ENCODE results near the gene MYBPC2. TPM values are rescaled to one million over a fixed set of nuclear protein-coding genes. Genes with fewer than 3 reads are reported as not detected.

The MYBPC2 gene
- total and polyA plus RNA-seq, 4 experiments from 2014 or later, result 0.10 TPM; not detected in 3

DNA sequence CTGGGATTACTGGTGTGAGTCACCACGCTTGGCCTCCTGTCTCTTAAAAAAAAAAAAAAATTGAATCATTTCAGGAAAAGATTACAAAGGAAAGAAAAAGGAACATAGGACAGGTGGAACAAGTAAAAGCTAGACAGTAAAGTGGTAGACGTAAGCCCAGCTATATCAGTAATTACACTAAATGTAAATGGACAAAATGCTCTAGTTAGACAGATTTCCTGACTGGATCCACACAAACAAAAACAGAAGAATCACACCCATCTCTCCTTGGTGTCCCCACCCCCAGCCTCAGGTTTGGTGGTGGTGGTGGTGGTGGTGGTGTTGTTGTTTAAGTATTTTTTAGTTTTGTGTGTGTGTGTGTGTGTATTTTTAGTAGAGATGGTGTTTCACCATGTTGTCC is 20.3 kb upstream of the MYBPC2 start:
- Histone ChIP-seq H3K4me1 (ENCODE audit: insufficient read depth, low read length) (no peaks in the 10 kb centered on the region), H3K4me3 (ENCODE audit: low read length in 2 of 2) (no peak overlapping the region), H3K36me3 (ENCODE audit: insufficient read depth, low read length) (no peaks in the 10 kb centered on the region), H3K27me3 (ENCODE audit: insufficient read depth, low read length) (no peaks in the 10 kb centered on the region), H3K27ac (ENCODE audit: low read depth, low read length) (no peak overlapping the region), H3K9me3 (ENCODE audit: control insufficient read depth in 1 of 2, low read length in 2 of 2) (no peaks in the 10 kb centered on the region)
- DNase-seq, result no peak
- POLR2A ChIA-PET (ENCODE audit: partially characterized antibody), result no interaction called here
- Mint-ChIP-seq H3K27ac (peak overlapping the region in 2 of 7 donors; percentile 17 to 80), H3K4me3 (no peak overlapping the region), H3K9me3 (no peaks in the 10 kb centered on the region), H3K4me1 (peaks cover 0 to 4% (median 0%) of the 10 kb centered on the region in 4 donors), H3K36me3 (peaks cover 4 to 7% of the 10 kb centered on the region in 2 donors), H3K27me3 (no peaks in the 10 kb centered on the region)
- intact Hi-C loops (cut with micrococcal nuclease), result no loop called here
- CTCF ChIA-PET (ENCODE audit: partially characterized antibody), result interaction anchor here (1.0 to 1.8 kb wide), 4 partner anchors 37 to 55 kb away, joined by 3 to 8 read pairs (median 4); partner anchors contain the start of gene NR1H2

DNA sequence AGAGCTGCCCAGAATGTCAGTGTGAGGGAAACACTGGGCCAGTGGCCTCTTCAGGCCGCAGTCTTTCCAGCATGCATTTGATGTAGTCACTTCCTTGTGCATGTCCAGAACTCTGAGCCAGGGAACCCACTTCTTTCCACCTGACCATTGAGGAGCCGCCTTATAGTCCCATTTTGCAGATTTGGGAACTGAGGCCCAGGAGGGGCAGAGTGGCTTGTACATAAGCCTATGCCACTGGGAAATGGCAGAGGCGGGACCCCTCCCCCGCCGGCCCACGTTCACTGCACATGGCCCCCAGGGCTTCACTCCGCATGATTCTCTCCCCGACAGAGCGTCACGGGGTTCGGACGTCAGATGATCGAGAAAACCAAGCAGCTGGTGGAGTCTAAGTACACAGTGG is 19.6 kb upstream of the MYBPC2 start:
- Mint-ChIP-seq H3K36me3 (peaks cover 4 to 7% of the 10 kb centered on the region in 2 donors), H3K4me3 (no peak overlapping the region), H3K9me3 (no peaks in the 10 kb centered on the region), H3K4me1 (peaks cover 0 to 4% (median 0%) of the 10 kb centered on the region in 4 donors), H3K27ac (peak overlapping the region in 1 of 7 donors; percentile 35), H3K27me3 (no peaks in the 10 kb centered on the region)
- ChIA-PET CTCF (ENCODE audit: partially characterized antibody) (interaction anchor here (0.7 to 1.3 kb wide), 3 partner anchors 10 to 56 kb away, joined by 3 to 5 read pairs (median 5); partner anchors contain the start of gene NR1H2), POLR2A (ENCODE audit: partially characterized antibody) (no interaction called here)
- DNase-seq, result no peak
- no peaks in the 10 kb centered on the region for H3K27me3 ChIP-seq (ENCODE audit: insufficient read depth, low read length)
- H3K4me3 ChIP-seq (ENCODE audit: low read length in 2 of 2), result no peak overlapping the region
- H3K36me3 ChIP-seq (ENCODE audit: insufficient read depth, low read length), result no peaks in the 10 kb centered on the region
- no peaks in the 10 kb centered on the region for H3K9me3 ChIP-seq (ENCODE audit: control insufficient read depth in 1 of 2, low read length in 2 of 2)
- no peaks in the 10 kb centered on the region for H3K4me1 ChIP-seq (ENCODE audit: insufficient read depth, low read length)
- intact Hi-C loops (cut with micrococcal nuclease), result no loop called here
- no peak overlapping the region for H3K27ac ChIP-seq (ENCODE audit: low read depth, low read length)

DNA sequence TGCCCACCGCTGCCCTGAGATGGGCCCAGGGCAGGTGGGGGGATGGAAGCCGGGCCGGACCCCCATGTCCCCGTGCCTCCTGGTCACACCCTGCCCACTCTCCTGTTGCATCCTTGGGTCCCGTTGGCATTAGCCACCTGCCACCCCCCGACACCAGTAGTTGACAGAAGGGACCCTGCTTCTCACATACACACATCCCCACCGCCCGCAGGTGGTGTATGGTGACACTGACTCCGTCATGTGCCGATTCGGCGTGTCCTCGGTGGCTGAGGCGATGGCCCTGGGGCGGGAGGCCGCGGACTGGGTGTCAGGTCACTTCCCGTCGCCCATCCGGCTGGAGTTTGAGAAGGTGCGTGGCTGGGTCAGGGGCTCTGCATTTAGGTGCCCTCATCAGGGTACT is 19.2 kb upstream of the MYBPC2 start:
- peaks cover 4 to 7% of the 10 kb centered on the region in 2 donors for H3K36me3 Mint-ChIP-seq
- Histone ChIP-seq H3K9me3 (ENCODE audit: control insufficient read depth in 1 of 2, low read length in 2 of 2) (no peaks in the 10 kb centered on the region), H3K4me1 (ENCODE audit: insufficient read depth, low read length) (no peaks in the 10 kb centered on the region), H3K4me3 (ENCODE audit: low read length in 2 of 2) (no peak overlapping the region), H3K36me3 (ENCODE audit: insufficient read depth, low read length) (no peaks in the 10 kb centered on the region), H3K27ac (ENCODE audit: low read depth, low read length) (no peak overlapping the region), H3K27me3 (ENCODE audit: insufficient read depth, low read length) (no peaks in the 10 kb centered on the region)
- no peaks in the 10 kb centered on the region for H3K9me3 Mint-ChIP-seq
- ChIA-PET POLR2A (ENCODE audit: partially characterized antibody) (interaction anchor here (0.7 kb wide), 1 partner anchor 56 kb away, joined by 3 read pairs; no protein-coding TSS in a partner anchor), CTCF (ENCODE audit: partially characterized antibody) (interaction anchor here (0.7 to 1.3 kb wide), 2 partner anchors 10 to 56 kb away, joined by 3 to 5 read pairs; no protein-coding TSS in a partner anchor)
- H3K27ac Mint-ChIP-seq, result no peak overlapping the region
- no peak for DNase-seq
- no peaks in the 10 kb centered on the region for H3K27me3 Mint-ChIP-seq
- peaks cover 0 to 4% (median 0%) of the 10 kb centered on the region in 4 donors for H3K4me1 Mint-ChIP-seq
- H3K4me3 Mint-ChIP-seq, result no peak overlapping the region
- intact Hi-C loops (cut with micrococcal nuclease), result no loop called here

DNA sequence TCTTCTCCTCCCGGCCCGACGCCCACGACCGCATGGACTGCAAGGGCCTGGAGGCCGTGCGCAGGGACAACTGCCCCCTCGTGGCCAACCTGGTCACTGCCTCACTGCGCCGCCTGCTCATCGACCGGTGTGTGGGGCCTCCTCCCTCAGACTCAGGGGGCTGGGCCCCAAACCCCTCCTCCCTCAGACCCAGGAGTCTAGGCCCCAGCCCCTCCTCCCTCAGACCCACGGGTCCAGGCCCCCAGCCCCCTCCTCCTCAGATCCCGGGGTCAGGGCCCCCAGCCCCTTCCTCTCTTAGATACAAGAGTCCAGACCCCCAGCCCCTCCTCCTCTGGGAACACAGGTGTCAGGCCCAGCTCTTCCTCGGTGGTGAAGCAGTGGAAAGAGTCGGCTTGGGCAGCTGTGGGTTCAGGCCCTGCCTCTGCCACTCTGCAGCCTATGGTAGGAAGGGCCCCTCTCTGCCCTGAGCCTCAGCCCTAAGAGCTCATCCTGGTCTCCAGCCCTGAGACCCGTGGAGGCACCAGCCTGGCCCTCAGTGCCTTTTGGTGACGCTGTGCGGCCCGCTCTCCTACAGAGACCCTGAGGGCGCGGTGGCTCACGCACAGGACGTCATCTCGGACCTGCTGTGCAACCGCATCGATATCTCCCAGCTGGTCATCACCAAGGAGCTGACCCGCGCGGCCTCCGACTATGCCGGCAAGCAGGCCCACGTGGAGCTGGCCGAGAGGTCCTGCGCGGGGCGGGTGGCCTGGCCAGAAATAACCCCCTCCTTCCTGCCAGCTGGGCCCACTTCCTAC is 17.6 kb upstream of the MYBPC2 start:
- Histone ChIP-seq H3K27me3 (ENCODE audit: insufficient read depth, low read length) (no peaks in the 10 kb centered on the region), H3K27ac (ENCODE audit: low read depth, low read length) (no peak overlapping the region), H3K36me3 (ENCODE audit: insufficient read depth, low read length) (no peaks in the 10 kb centered on the region), H3K9me3 (ENCODE audit: control insufficient read depth in 1 of 2, low read length in 2 of 2) (no peaks in the 10 kb centered on the region), H3K4me1 (ENCODE audit: insufficient read depth, low read length) (no peaks in the 10 kb centered on the region), H3K4me3 (ENCODE audit: low read length in 2 of 2) (no peak overlapping the region)
- Mint-ChIP-seq H3K27me3 (peaks cover 8 to 10% of the 10 kb centered on the region in 2 donors), H3K27ac (peak overlapping the region in 1 of 7 donors; percentile 41), H3K36me3 (peaks cover 4 to 5% of the 10 kb centered on the region in 2 donors), H3K4me3 (no peak overlapping the region), H3K9me3 (no peaks in the 10 kb centered on the region), H3K4me1 (peaks cover 0 to 7% (median 3%) of the 10 kb centered on the region in 4 donors)
- peak; percentile 59 to 66 (median 64) for DNase-seq
- intact Hi-C loops (cut with micrococcal nuclease), result loop anchor here (1.0 kb wide), 2 partner anchors 47 to 58 kb away; no protein-coding TSS in a partner anchor
- ChIA-PET POLR2A (ENCODE audit: partially characterized antibody) (interaction anchor here (1.4 to 1.7 kb wide), 2 partner anchors 46 to 58 kb away, joined by 6 to 8 read pairs; no protein-coding TSS in a partner anchor), CTCF (ENCODE audit: partially characterized antibody) (interaction anchor here (0.9 to 2.0 kb wide), 4 partner anchors 8 to 58 kb away, joined by 3 to 18 read pairs (median 7); no protein-coding TSS in a partner anchor)

DNA sequence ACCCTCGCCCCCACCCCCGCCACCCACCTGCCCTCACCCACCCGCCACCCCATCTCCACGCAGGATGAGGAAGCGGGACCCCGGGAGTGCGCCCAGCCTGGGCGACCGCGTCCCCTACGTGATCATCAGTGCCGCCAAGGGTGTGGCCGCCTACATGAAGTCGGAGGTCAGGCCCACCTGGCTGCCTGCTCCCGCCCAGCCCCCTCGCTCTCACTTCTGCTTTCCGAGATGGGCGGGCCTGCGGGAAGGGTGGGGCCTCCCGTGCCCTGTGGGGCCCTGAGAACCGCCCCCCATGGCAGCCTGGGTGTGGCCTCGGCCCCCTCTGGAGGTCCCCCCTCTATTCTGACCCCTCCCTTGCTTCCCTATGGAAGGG is 17.0 kb upstream of the MYBPC2 start:
- Histone ChIP-seq H3K4me3 (ENCODE audit: low read length in 2 of 2) (no peak overlapping the region), H3K27ac (ENCODE audit: low read depth, low read length) (no peak overlapping the region), H3K9me3 (ENCODE audit: control insufficient read depth in 1 of 2, low read length in 2 of 2) (no peaks in the 10 kb centered on the region), H3K27me3 (ENCODE audit: insufficient read depth, low read length) (no peaks in the 10 kb centered on the region), H3K36me3 (ENCODE audit: insufficient read depth, low read length) (no peaks in the 10 kb centered on the region), H3K4me1 (ENCODE audit: insufficient read depth, low read length) (no peaks in the 10 kb centered on the region)
- intact Hi-C loops (cut with micrococcal nuclease), result no loop called here
- H3K27ac Mint-ChIP-seq, result no peak overlapping the region
- ChIA-PET POLR2A (ENCODE audit: partially characterized antibody) (interaction anchor here (1.4 to 1.7 kb wide), 2 partner anchors 47 to 58 kb away, joined by 6 to 8 read pairs; no protein-coding TSS in a partner anchor), CTCF (ENCODE audit: partially characterized antibody) (interaction anchor here (0.9 to 2.0 kb wide), 4 partner anchors 8 to 59 kb away, joined by 3 to 18 read pairs (median 7); no protein-coding TSS in a partner anchor)
- H3K4me1 Mint-ChIP-seq, result peaks cover 0 to 9% (median 4%) of the 10 kb centered on the region in 4 donors
- no peak overlapping the region for H3K4me3 Mint-ChIP-seq
- H3K9me3 Mint-ChIP-seq, result no peaks in the 10 kb centered on the region
- peaks cover 0 to 4% of the 10 kb centered on the region in 2 donors for H3K36me3 Mint-ChIP-seq
- no peak for DNase-seq
- H3K27me3 Mint-ChIP-seq, result peaks cover 12 to 13% of the 10 kb centered on the region in 2 donors

DNA sequence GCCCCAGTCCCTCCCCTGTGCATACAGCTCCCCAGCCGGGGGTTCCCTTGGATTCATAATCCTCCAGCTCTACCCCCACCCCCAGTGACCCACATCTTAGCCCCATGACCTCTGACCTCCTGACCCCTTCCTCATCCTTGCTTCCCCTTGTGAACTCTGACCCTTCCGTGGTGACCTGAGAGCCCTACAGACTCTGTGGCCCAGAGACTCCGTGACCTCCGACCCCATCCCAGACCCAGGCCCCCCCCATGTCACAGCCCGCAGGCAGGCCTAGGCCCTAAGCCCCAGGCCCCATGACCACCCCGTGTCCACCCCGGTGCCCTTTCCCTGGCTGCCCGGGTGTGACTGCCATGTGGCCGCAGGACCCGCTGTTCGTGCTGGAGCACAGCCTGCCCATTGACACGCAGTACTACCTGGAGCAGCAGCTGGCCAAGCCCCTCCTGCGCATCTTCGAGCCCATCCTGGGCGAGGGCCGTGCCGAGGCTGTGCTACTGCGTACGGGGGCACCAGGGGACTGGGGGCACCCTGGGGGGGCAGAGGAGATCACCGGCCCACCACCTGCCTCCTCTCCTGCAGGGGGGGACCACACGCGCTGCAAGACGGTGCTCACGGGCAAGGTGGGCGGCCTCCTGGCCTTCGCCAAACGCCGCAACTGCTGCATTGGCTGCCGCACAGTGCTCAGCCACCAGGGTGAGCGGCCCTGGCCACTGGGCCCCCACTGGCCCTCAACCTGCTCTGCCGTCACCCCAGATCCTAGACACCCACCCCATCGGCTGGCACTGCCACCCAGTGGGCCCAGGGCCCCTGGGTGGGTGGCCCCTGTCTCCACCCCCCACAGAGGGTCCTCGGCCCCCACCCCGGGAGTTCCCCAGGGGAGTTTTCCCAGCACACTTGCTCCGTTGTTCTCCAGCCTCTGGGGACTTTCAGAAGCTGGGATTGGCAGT is 16.4 kb upstream of the MYBPC2 start:
- no peak overlapping the region for H3K4me3 ChIP-seq (ENCODE audit: low read length in 2 of 2)
- DNase-seq, result no peak
- peaks cover 0 to 9% (median 4%) of the 10 kb centered on the region in 4 donors for H3K4me1 Mint-ChIP-seq
- no peaks in the 10 kb centered on the region for H3K9me3 Mint-ChIP-seq
- H3K27me3 ChIP-seq (ENCODE audit: insufficient read depth, low read length), result no peaks in the 10 kb centered on the region
- H3K27ac Mint-ChIP-seq, result no peak overlapping the region
- H3K4me1 ChIP-seq (ENCODE audit: insufficient read depth, low read length), result no peaks in the 10 kb centered on the region
- POLR2A ChIA-PET (ENCODE audit: partially characterized antibody), result interaction anchor here (1.4 to 1.7 kb wide), 2 partner anchors 47 to 59 kb away, joined by 6 to 8 read pairs; no protein-coding TSS in a partner anchor
- H3K36me3 Mint-ChIP-seq, result peaks cover 0 to 2% of the 10 kb centered on the region in 2 donors
- CTCF ChIA-PET (ENCODE audit: partially characterized antibody), result interaction anchor here (1.9 to 2.0 kb wide), 2 partner anchors 47 to 59 kb away, joined by 11 to 18 read pairs; no protein-coding TSS in a partner anchor
- no peak overlapping the region for H3K27ac ChIP-seq (ENCODE audit: low read depth, low read length)
- no peaks in the 10 kb centered on the region for H3K36me3 ChIP-seq (ENCODE audit: insufficient read depth, low read length)
- peaks cover 15 to 16% of the 10 kb centered on the region in 2 donors for H3K27me3 Mint-ChIP-seq
- intact Hi-C loops (cut with micrococcal nuclease), result no loop called here
- no peak overlapping the region for H3K4me3 Mint-ChIP-seq
- no peaks in the 10 kb centered on the region for H3K9me3 ChIP-seq (ENCODE audit: control insufficient read depth in 1 of 2, low read length in 2 of 2)

Measured in CD4-positive, alpha-beta memory T cell (primary cell).